Epithelial cell of proximal tubule (primary cell): ENCODE data around the gene WDR1. TPM values are rescaled to one million over a fixed set of nuclear protein-coding genes. Genes with fewer than 3 reads are reported as not detected.

Source experiments
- DNase-seq: peaks from one replicate; pipeline ENCODE4 v3.0.0-alpha.2; 2011; ENCODE audit warnings: low read depth
- H3K4me3 ChIP-seq: 2 replicates; pipeline ENCODE4 v1.5.1; 2011; ENCODE audit warnings: low read depth, mild to moderate bottlenecking, low read length
- total RNA-seq: library from RNA; depleted of rRNA; stranded (reverse); fragments of >200 nt; gene quantifications from 2 replicates; pipeline ENCODE4 v1.2.3, GENCODE V29; 2015
- TF ChIP-seq, protein P1 (sequence below): conservative IDR thresholded peaks from 2 replicates; pipeline ENCODE4 v1.5.1; 2012; ENCODE audit warnings: low read depth, mild to moderate bottlenecking, low read length

WDR1 gene
- total RNA-seq, 1 donor from 2014 or later: 242 TPM

- DNase-seq: no peak
Measured at GRCh38 chr4:10061650-10062415, 54.8 kb downstream of the WDR1 start.

DNA sequence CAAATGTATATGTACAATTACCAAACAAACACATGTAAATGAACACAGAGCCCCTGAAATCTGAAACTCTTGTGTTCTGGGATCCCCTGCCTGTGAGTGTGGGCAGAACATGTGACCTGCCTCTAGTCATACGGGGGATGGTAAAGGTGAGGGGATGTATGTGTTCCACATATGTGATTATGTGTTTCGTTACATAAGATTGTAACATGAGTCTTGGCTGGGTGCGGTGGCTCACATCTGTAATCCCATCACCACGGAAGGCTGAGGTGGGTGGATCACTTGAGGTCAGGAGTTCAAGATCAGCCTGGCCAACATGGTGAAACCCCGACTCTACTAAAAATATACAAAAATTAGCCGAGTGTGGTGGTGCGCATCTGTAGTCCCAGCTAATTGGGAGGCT is 58.2 kb downstream of the WDR1 start:
- DNase-seq: no peak
- TF ChIP-seq, protein P1, sequence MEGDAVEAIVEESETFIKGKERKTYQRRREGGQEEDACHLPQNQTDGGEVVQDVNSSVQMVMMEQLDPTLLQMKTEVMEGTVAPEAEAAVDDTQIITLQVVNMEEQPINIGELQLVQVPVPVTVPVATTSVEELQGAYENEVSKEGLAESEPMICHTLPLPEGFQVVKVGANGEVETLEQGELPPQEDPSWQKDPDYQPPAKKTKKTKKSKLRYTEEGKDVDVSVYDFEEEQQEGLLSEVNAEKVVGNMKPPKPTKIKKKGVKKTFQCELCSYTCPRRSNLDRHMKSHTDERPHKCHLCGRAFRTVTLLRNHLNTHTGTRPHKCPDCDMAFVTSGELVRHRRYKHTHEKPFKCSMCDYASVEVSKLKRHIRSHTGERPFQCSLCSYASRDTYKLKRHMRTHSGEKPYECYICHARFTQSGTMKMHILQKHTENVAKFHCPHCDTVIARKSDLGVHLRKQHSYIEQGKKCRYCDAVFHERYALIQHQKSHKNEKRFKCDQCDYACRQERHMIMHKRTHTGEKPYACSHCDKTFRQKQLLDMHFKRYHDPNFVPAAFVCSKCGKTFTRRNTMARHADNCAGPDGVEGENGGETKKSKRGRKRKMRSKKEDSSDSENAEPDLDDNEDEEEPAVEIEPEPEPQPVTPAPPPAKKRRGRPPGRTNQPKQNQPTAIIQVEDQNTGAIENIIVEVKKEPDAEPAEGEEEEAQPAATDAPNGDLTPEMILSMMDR: no peak

More at GRCh38 chr4:10061650-10062415, 54.8 kb downstream of the WDR1 start:
- TF ChIP-seq, protein P1: no peak
- no peak overlapping the region for H3K4me3 ChIP-seq

GRCh38 chr4:10057023-10057395 is 59.6 kb downstream of the WDR1 start:
- DNase-seq: no peak
- TF ChIP-seq, protein P1: no peak
- H3K4me3 ChIP-seq: no peak overlapping the region

More for the DNA sequence above, 58.2 kb downstream of the WDR1 start:
- H3K4me3 ChIP-seq: no peak overlapping the region

DNA sequence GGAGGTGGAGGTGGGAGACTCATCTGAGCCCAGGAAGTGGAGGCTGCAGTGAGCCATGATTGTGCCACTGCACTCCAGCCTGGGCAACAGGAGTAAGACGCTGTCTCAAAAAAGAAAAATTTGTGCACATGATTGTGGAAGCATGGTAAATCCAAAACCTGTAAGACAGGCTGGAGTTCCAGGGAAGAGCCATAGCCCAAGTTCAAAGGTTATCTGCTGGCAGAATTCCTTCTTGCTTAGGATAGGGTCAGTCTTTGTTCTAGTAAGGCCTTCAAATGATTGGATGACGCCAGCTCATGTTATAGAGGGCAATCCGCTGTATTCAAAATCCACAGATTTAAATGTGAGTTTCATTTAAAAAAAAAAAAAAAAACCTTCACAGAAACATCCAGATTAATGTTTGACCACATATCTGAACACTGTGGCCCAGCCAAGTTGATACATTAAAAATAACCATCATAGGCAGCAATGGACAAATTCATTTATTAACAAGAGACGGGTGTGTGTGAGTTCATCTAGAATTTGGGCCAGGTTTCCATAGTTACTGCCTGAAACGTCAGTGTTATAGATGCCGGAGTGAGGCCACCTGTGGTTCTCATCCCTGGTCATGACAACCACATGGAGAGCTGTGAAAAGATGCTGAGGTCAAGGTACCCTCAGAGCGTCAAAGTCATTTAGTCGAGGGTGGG is 60.1 kb downstream of the WDR1 start:
- no peak overlapping the region for H3K4me3 ChIP-seq
- no peak for DNase-seq
- TF ChIP-seq, protein P1: no peak

- no peak for DNase-seq
- H3K4me3 ChIP-seq: no peak overlapping the region
- TF ChIP-seq, protein P1: no peak
Measured at GRCh38 chr4:10055871-10056270, 60.7 kb downstream of the WDR1 start.

DNA sequence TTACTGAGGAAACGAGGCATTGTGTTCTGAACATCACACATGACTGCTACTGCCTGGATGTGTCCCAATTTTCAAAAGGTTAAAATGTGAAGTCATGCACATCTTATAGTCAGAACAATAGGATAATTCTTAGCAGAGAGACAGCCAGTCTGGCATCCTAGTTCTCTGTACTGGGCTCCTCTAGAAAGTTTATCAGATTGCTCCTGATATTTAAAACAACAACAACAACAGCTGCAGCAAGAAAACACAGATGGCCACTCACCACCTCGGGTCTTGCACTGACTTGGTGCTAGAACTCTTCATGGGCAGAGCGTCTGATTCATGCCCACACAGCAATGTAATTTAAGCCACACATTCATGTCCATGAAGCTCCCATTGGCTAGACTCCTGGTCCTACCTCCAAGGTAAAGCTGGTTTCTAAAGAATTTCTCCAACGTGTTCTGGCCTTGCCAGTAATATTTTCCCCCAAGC is 62.0 kb downstream of the WDR1 start:
- H3K4me3 ChIP-seq: no peak overlapping the region
- no peak for DNase-seq
- TF ChIP-seq, protein P1: no peak
